GM23338 (cell line): ENCODE measurements around the gene IRF1. TPM values are rescaled to one million over a fixed set of nuclear protein-coding genes. Genes with fewer than 3 reads are reported as not detected.

Source experiments
- ATAC-seq: fragments of 200-7000 bp; cut with Tn5 transposase; 3 replicates; pipeline ENCODE4 v1.9.1; 2020
- DNase-seq: peaks from one replicate; pipeline ENCODE4 v3.0.0-alpha.2; 2015; ENCODE audit warnings: low spot score
- H2AFZ ChIP-seq: fragments of 200-600 bp; sonication (generic); 2 replicates; pipeline ENCODE4 v1.8.0; 2016; ENCODE audit warnings: antibody characterized with exemption, mild to moderate bottlenecking, moderate library complexity
- H3F3A ChIP-seq: fragments of 200-600 bp; sonication (generic); replicated peaks from 2 replicates; pipeline ENCODE4 v1.8.0; 2017; ENCODE audit warnings: antibody characterized with exemption, mixed run types, low read depth
- H3K27ac ChIP-seq: fragments of 200-600 bp; sonication (generic); 2 replicates; pipeline ENCODE4 v1.6.1; 2016; ENCODE audit warnings: low read depth
- H3K27me3 ChIP-seq: fragments of 200-600 bp; sonication (generic); 2 replicates; pipeline ENCODE4 v1.8.0; 2016; ENCODE audit warnings: mild to moderate bottlenecking, mixed run types, moderate library complexity; ENCODE audit not compliant: insufficient read depth
- H3K36me3 ChIP-seq: fragments of 200-600 bp; sonication (generic); 2 replicates; pipeline ENCODE4 v1.8.0; 2016; ENCODE audit warnings: mild to moderate bottlenecking; ENCODE audit not compliant: insufficient read depth
- H3K4me1 ChIP-seq: fragments of 200-600 bp; sonication (generic); 2 replicates; pipeline ENCODE4 v1.8.0; 2016; ENCODE audit warnings: mild to moderate bottlenecking, moderate library complexity; ENCODE audit not compliant: insufficient read depth
- H3K4me2 ChIP-seq: fragments of 200-600 bp; sonication (generic); 2 replicates; pipeline ENCODE4 v1.7.1; 2017; ENCODE audit warnings: mixed run types
- H3K4me3 ChIP-seq: fragments of 200-600 bp; sonication (generic); 2 replicates; pipeline ENCODE4 v1.6.1; 2016; ENCODE audit warnings: mixed run types
- H3K79me2 ChIP-seq: fragments of 200-600 bp; sonication (generic); replicated peaks from 2 replicates; pipeline ENCODE4 v1.8.0; 2017; ENCODE audit warnings: mild to moderate bottlenecking; ENCODE audit not compliant: insufficient read depth
- H3K9me2 ChIP-seq: fragments of 200-600 bp; sonication (generic); 2 replicates; pipeline ENCODE4 v1.8.0; 2017; ENCODE audit not compliant: insufficient read depth
- H4K20me1 ChIP-seq: fragments of 200-600 bp; sonication (generic); replicated peaks from 2 replicates; pipeline ENCODE4 v1.8.0; 2017; ENCODE audit warnings: mild to moderate bottlenecking; ENCODE audit not compliant: insufficient read depth
- H3K27ac Mint-ChIP-seq: 2 replicates; pipeline ENCODE4 v1.8.0; 2020; ENCODE audit warnings: inconsistent platforms, mild to moderate bottlenecking, moderate library complexity, mixed read lengths
- H3K27me3 Mint-ChIP-seq: 3 replicates; pipeline ENCODE4 v1.8.0; 2022; ENCODE audit warnings: low read depth, mild to moderate bottlenecking, moderate library complexity, mixed read lengths, inconsistent platforms; ENCODE audit not compliant: insufficient read depth, poor library complexity
- H3K36me3 Mint-ChIP-seq: 3 replicates; pipeline ENCODE4 v1.8.0; 2021; ENCODE audit warnings: low read depth, mild to moderate bottlenecking, inconsistent platforms, moderate library complexity, mixed read lengths
- H3K4me1 Mint-ChIP-seq: 3 replicates; pipeline ENCODE4 v1.8.0; 2020; ENCODE audit warnings: mild to moderate bottlenecking, inconsistent platforms, mixed read lengths
- H3K4me3 Mint-ChIP-seq: 3 replicates; pipeline ENCODE4 v1.8.0; 2021; ENCODE audit warnings: moderate library complexity, mild to moderate bottlenecking, inconsistent platforms, mixed read lengths
- H3K9me3 Mint-ChIP-seq: 3 replicates; pipeline ENCODE4 v1.8.0; 2020; ENCODE audit warnings: moderate library complexity, mild to moderate bottlenecking, inconsistent platforms, mixed read lengths
- CREB1 ChIP-seq: fragments of 250-450 bp; sonication (Bioruptor Pico); IDR thresholded peaks from 2 replicates; pipeline ENCODE4 v1.5.0; 2020; ENCODE audit warnings: low read depth, mild to moderate bottlenecking, moderate library complexity
- EZH2 ChIP-seq: fragments of 200-600 bp; sonication (generic); IDR thresholded peaks from one replicate; pipeline ENCODE4 v1.8.0; 2017; ENCODE audit warnings: antibody characterized with exemption, mild to moderate bottlenecking, low read depth; ENCODE audit not compliant: unreplicated experiment
- EZH2phosphoT487 ChIP-seq: fragments of 200-600 bp; sonication (generic); IDR thresholded peaks from one replicate; pipeline ENCODE4 v1.8.1; 2018; ENCODE audit warnings: antibody characterized with exemption; ENCODE audit not compliant: unreplicated experiment
- JUNB ChIP-seq: IDR thresholded peaks from one replicate; pipeline ENCODE4 v1.6.1; 2016; ENCODE audit warnings: antibody characterized with exemption; ENCODE audit not compliant: unreplicated experiment
- NANOG ChIP-seq: IDR thresholded peaks from 2 replicates; pipeline ENCODE4 v1.6.1; 2016; ENCODE audit warnings: antibody characterized with exemption, borderline replicate concordance
- POLR2AphosphoS5 ChIP-seq: IDR thresholded peaks from 2 replicates; pipeline ENCODE4 v1.6.1; 2016; ENCODE audit warnings: antibody characterized with exemption, low read depth
- STAT1 ChIP-seq: IDR thresholded peaks from one replicate; pipeline ENCODE4 v1.6.1; 2016; ENCODE audit warnings: antibody characterized with exemption; ENCODE audit not compliant: unreplicated experiment
- ZNF114 ChIP-seq: fragments of 250-450 bp; sonication (Bioruptor Pico); IDR thresholded peaks from 2 replicates; pipeline ENCODE4 v1.5.0; 2020; ENCODE audit warnings: mild to moderate bottlenecking, moderate library complexity
- ZNF331 ChIP-seq: fragments of 250-450 bp; sonication (Bioruptor Pico); IDR thresholded peaks from 2 replicates; pipeline ENCODE4 v1.5.0; 2020; ENCODE audit warnings: low read depth, mild to moderate bottlenecking, moderate library complexity
- polyA plus RNA-seq: library from polyadenylated mRNA; unstranded; fragments of >200 nt; fragmentation: Nextera tagmentation; extraction: Ambion mirVana; gene quantifications from 2 replicates; pipeline ENCODE4 v1.2.1, GENCODE V29; 2016
- total RNA-seq: library from RNA; depleted of rRNA; stranded (reverse); fragments of >200 nt; shearing (Covaris generic); gene quantifications from 2 replicates; pipeline ENCODE4 v1.2.3, GENCODE V29; 2014
- TF ChIP-seq, protein P1 (sequence below): IDR thresholded peaks from 2 replicates; pipeline ENCODE4 v1.6.1; 2016; ENCODE audit warnings: antibody characterized with exemption
- TF ChIP-seq, protein P2 (sequence below), 2 experiments: fragments of 200-600 bp in 1 of 2; sonication (generic) in 1 of 2; conservative IDR thresholded peaks; 2 replicates each; pipeline versions ENCODE4 v1.5.1 to v1.6.1; 2016 to 2017; ENCODE audit warnings: antibody characterized with exemption in 2 of 2, low read depth in 2 of 2, mild to moderate bottlenecking in 2 of 2, moderate library complexity in 1 of 2
- TF ChIP-seq, protein P3 (sequence below): IDR thresholded peaks from one replicate; pipeline ENCODE4 v1.6.1; 2018; ENCODE audit warnings: antibody characterized with exemption; ENCODE audit not compliant: unreplicated experiment

Gene IRF1
- total and polyA plus RNA-seq, 2 experiments from 2014 or later: 6.9 to 8.6 TPM

DNA sequence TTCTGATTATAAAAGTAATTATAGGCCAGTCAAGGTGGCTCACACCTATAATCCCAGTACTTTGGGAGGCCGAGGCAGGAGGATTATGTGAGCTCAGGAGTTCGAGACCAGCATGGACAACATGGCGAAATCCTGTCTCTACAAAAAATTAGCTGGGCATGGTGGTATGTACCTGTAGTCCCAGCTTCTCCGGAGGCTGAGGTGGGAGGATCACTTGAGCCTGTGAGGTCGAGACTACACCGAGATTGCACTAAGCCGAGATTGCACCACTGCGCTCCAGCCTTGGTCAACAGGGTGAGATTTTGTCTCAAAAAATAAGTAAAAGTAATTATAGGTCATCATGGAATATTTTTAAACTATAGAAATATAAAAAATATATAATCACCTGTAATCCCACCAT is 18.1 kb downstream of the IRF1 start:
- H4K20me1 ChIP-seq: no peaks in the 10 kb centered on the region
- no peak for TF ChIP-seq JUNB
- no peak for TF ChIP-seq EZH2
- TF ChIP-seq EZH2phosphoT487: no peak
- TF ChIP-seq, protein P1, sequence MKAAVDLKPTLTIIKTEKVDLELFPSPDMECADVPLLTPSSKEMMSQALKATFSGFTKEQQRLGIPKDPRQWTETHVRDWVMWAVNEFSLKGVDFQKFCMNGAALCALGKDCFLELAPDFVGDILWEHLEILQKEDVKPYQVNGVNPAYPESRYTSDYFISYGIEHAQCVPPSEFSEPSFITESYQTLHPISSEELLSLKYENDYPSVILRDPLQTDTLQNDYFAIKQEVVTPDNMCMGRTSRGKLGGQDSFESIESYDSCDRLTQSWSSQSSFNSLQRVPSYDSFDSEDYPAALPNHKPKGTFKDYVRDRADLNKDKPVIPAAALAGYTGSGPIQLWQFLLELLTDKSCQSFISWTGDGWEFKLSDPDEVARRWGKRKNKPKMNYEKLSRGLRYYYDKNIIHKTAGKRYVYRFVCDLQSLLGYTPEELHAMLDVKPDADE: no peak
- no peak for TF ChIP-seq NANOG
- TF ChIP-seq, protein P2, sequence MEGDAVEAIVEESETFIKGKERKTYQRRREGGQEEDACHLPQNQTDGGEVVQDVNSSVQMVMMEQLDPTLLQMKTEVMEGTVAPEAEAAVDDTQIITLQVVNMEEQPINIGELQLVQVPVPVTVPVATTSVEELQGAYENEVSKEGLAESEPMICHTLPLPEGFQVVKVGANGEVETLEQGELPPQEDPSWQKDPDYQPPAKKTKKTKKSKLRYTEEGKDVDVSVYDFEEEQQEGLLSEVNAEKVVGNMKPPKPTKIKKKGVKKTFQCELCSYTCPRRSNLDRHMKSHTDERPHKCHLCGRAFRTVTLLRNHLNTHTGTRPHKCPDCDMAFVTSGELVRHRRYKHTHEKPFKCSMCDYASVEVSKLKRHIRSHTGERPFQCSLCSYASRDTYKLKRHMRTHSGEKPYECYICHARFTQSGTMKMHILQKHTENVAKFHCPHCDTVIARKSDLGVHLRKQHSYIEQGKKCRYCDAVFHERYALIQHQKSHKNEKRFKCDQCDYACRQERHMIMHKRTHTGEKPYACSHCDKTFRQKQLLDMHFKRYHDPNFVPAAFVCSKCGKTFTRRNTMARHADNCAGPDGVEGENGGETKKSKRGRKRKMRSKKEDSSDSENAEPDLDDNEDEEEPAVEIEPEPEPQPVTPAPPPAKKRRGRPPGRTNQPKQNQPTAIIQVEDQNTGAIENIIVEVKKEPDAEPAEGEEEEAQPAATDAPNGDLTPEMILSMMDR (conservative IDR thresholded peaks at IDR 0.05; ENCODE audit: low read depth in 2 of 2): no peak
- TF ChIP-seq ZNF331 (CRISPR knock-in tag): no peak
- no peak for TF ChIP-seq CREB1 (CRISPR knock-in tag)
- no peak for TF ChIP-seq STAT1
- TF ChIP-seq POLR2AphosphoS5: no peak
- Mint-ChIP-seq H3K9me3 (peaks cover 8% of the 10 kb centered on the region; the same call in 2 of the 3 replicates), H3K4me3 (no peak overlapping the region), H3K27me3 (peaks cover 10% of the 10 kb centered on the region), H3K4me1 (peaks cover 19% of the 10 kb centered on the region), H3K27ac (no peak overlapping the region), H3K36me3 (peaks cover 5% of the 10 kb centered on the region; the same call in 2 of the 3 replicates)
- no peak overlapping the region for H2AFZ ChIP-seq
- H3K27ac ChIP-seq: no peak overlapping the region
- no peak for ATAC-seq
- H3K4me1 ChIP-seq: peaks cover 7% of the 10 kb centered on the region
- no peak overlapping the region for H3K4me2 ChIP-seq
- no peaks in the 10 kb centered on the region for H3K27me3 ChIP-seq
- no peaks in the 10 kb centered on the region for H3K9me2 ChIP-seq
- no peaks in the 10 kb centered on the region for H3F3A ChIP-seq
- no peaks in the 10 kb centered on the region for H3K79me2 ChIP-seq
- H3K4me3 ChIP-seq: no peak overlapping the region
- no peaks in the 10 kb centered on the region for H3K36me3 ChIP-seq
- no peak for DNase-seq

DNA sequence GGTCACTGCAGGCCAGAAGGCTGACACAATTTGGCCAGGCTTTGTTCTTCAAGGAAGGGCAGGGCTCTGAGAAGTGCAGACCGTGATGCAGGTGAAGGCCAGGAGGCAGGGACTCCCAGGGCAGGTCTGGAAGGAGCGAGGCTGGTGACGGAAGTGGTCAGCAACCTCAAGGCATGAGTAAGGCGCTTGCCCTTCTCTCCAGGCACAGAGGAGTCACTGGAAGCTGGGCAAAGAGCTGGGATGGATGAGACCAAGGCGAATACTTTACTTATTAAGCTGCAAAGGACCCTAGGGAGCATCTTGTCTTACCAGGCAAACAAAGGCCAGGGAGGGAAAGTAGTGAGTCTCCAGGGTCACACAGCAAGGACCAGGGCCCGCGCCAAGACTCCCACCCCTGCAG is 18.6 kb downstream of the IRF1 start:
- no peaks in the 10 kb centered on the region for H3K27me3 ChIP-seq
- H3F3A ChIP-seq: no peaks in the 10 kb centered on the region
- H3K9me2 ChIP-seq: no peaks in the 10 kb centered on the region
- Mint-ChIP-seq H3K9me3 (peaks cover 8% of the 10 kb centered on the region; the same call in 2 of the 3 replicates), H3K27me3 (peaks cover 10% of the 10 kb centered on the region), H3K4me3 (no peak overlapping the region), H3K27ac (no peak overlapping the region), H3K4me1 (peaks cover 19% of the 10 kb centered on the region), H3K36me3 (peaks cover 5% of the 10 kb centered on the region; the same call in 2 of the 3 replicates)
- no peak overlapping the region for H3K4me2 ChIP-seq
- TF ChIP-seq, protein P3, sequence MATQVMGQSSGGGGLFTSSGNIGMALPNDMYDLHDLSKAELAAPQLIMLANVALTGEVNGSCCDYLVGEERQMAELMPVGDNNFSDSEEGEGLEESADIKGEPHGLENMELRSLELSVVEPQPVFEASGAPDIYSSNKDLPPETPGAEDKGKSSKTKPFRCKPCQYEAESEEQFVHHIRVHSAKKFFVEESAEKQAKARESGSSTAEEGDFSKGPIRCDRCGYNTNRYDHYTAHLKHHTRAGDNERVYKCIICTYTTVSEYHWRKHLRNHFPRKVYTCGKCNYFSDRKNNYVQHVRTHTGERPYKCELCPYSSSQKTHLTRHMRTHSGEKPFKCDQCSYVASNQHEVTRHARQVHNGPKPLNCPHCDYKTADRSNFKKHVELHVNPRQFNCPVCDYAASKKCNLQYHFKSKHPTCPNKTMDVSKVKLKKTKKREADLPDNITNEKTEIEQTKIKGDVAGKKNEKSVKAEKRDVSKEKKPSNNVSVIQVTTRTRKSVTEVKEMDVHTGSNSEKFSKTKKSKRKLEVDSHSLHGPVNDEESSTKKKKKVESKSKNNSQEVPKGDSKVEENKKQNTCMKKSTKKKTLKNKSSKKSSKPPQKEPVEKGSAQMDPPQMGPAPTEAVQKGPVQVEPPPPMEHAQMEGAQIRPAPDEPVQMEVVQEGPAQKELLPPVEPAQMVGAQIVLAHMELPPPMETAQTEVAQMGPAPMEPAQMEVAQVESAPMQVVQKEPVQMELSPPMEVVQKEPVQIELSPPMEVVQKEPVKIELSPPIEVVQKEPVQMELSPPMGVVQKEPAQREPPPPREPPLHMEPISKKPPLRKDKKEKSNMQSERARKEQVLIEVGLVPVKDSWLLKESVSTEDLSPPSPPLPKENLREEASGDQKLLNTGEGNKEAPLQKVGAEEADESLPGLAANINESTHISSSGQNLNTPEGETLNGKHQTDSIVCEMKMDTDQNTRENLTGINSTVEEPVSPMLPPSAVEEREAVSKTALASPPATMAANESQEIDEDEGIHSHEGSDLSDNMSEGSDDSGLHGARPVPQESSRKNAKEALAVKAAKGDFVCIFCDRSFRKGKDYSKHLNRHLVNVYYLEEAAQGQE: no peak
- TF ChIP-seq POLR2AphosphoS5 (no peak), EZH2 (no peak), ZNF114 (CRISPR knock-in tag) (no peak), JUNB (no peak), NANOG (no peak)
- TF ChIP-seq, protein P1: no peak
- no peak overlapping the region for H2AFZ ChIP-seq
- no peak for DNase-seq
- H3K4me3 ChIP-seq: no peak overlapping the region
- no peak overlapping the region for H3K27ac ChIP-seq
- no peaks in the 10 kb centered on the region for H3K79me2 ChIP-seq
- peaks cover 7% of the 10 kb centered on the region for H3K4me1 ChIP-seq
- ATAC-seq: no peak
- no peaks in the 10 kb centered on the region for H4K20me1 ChIP-seq
- no peaks in the 10 kb centered on the region for H3K36me3 ChIP-seq
